Activated CD4-positive, alpha-beta T cell treated with anti-CD3 and anti-CD28 coated beads for 24 hours (primary cell): ENCODE data around the gene TBC1D2.
"Not testable (repeated sequence)": the region's sequence is repeated elsewhere in the genome, so short reads cannot be mapped to it uniquely, and the experiment has no call there.

Source experiments
- DNase-seq, 2 donors: peaks; one replicate each; pipeline ENCODE4 v3.0.0-alpha.2; 2020; ENCODE audit warnings: low read depth in 2 of 2

The TBC1D2 gene, protein sequence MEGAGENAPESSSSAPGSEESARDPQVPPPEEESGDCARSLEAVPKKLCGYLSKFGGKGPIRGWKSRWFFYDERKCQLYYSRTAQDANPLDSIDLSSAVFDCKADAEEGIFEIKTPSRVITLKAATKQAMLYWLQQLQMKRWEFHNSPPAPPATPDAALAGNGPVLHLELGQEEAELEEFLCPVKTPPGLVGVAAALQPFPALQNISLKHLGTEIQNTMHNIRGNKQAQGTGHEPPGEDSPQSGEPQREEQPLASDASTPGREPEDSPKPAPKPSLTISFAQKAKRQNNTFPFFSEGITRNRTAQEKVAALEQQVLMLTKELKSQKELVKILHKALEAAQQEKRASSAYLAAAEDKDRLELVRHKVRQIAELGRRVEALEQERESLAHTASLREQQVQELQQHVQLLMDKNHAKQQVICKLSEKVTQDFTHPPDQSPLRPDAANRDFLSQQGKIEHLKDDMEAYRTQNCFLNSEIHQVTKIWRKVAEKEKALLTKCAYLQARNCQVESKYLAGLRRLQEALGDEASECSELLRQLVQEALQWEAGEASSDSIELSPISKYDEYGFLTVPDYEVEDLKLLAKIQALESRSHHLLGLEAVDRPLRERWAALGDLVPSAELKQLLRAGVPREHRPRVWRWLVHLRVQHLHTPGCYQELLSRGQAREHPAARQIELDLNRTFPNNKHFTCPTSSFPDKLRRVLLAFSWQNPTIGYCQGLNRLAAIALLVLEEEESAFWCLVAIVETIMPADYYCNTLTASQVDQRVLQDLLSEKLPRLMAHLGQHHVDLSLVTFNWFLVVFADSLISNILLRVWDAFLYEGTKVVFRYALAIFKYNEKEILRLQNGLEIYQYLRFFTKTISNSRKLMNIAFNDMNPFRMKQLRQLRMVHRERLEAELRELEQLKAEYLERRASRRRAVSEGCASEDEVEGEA

DNA sequence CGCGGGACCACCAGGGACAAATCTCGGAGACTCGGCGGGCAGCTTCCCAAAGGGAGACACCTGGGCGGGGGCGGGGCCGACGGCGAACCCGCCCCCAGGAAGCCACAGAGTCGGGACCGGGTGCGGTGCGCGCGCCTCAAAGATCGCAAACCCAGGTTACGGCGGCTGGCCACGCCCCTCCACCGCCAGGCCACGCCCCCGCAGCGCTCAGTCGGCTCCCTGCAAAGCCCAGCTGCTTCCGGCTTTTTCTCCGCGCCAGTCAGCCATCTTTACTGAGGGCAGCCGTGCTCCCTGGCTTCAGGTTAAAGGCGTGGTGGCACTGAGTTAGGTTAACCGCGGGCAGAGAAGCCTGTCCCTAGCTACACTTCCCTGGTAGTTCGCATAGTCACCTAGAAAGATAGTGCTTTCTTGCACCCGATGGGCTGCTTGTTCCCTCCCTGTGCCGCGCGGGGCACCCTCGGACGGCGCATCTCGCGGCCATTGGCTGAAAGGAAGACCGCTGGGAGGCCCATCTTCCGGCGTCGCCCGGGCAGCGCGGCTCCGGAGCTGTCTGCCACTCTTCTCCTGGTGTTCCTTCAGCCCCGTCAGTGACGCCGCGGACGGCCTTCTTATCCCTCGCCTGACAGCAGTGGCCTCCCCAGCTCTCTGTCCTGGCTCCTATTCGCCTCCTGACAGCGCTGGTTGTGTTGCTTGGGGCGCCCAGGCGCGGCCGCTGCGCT, at the start of gene TBC1D2:
Gene TBC1D2, minus strand, starts transcription at position 72 of the 719 bp plus-strand sequence. CDS start 108 bp downstream, outside the sequence.
- DNase-seq, result peak; percentile 95 to 98

DNA sequence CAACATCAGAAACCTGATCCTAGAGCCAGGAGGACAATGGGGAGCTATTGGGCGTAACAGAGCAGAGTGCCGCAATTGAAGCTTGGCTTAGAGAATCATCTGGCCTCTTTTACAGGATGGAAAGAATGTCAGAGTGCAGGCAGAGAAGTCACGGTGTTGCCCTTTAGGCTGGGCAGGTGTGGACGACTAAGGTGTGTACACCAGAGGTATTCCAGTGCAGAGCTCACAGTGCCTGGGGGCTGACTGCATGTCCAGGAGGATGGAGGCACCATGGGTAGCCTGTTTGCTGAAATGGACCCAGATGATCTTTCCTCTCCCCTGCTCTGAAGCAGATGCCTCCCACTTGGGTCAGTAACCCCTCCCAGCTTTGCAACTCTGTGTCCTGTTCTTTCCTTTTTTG, 48.9 kb upstream of the TBC1D2 start:
- DNase-seq, result no peak

DNA sequence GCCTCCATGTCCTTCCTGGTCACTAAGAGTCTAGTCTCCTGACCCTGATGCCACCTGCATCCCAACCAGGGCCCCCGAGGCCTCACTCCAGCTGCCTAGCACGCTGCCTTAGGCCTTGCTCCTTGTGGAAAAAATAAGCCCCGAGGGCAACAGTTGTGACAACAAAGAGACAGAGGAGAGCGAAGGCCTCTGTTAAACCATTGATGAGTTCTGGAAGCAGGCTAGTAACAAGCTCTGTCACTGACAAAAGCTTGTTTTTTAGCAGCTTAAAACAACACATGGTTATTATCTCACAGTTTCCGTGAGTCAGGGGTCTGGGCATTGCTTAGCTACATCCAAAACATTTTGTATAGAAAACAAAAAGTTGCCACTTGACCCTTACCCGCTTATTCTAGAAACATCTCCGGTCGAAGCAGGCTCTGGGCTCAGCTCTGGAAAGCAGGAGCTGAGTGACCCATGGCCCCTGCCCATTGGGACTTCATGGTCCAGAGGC, 48.2 kb upstream of the TBC1D2 start:
- no peak for DNase-seq

DNA sequence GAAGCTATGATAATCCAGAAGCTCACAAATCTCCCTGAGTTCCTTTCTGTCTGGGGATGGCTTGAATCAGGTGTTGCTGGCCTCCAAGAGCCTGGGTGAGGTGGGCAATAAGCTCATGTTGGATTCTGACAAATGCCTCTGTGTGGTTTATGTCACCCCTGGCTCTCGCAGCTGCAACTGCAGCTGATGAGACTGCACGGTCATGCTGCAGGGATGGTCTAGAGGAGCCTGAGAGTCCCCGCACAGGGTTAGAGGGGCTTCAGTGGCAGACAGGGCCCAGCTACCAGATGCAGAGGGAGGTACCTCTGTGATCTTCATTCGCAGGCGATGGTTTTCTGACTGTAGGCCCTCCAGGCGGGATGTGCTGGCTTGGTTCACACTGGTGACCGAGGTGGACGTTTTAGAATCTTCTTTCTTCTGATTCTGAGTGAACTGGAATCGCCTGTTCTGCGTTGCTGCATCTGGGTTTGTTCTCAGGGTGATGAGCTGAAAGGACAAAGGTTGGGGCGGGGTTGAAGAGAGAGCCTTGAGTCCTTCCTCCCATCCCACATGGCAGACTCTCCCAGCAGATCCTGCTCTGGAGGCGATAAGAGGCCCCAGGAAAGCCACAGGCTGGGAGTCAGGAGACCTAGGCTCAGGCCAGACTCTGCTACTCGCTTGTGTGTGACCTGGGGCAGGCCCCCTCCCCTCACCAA, 47.6 kb upstream of the TBC1D2 start:
- DNase-seq, result no peak

DNA sequence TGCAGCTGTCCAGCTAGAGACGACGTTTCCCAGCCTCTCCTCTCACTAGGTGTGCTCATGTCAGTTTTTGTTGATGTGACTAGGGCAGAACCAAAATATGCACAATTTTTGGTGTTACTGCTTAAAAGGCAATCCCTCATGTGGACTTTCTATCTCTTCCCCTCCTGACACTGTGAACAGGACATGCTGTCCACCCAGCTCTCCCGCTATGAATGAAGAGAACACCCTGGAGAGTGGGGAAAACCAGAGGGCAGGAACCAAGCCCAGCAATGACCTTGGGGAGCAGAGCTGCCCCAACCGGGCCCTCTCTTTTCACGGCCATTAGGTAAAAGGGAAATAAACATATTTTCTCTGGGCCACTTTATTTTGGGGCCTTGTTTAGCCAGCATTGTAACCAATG, 46.7 kb upstream of the TBC1D2 start:
- DNase-seq, result no peak

DNA sequence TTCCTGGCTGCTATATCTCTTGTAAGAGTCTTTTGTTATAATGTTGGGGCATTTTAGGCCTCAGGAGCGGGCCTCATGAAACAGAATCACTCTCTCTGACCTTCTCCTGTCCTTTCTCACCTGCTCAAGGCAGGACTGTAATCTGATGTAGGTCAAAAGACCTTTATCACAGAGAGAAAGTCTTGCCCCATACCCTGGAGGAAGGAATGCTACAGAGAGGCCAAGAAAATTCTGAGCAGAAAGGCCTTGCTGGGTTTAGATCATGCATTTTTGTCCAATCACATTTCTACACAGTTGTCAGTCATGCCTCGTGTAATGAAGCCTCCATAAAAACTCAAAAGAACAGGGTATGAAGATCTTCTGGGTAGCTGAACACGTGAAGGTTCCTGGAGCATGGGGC, 45.2 kb upstream of the TBC1D2 start:
- DNase-seq, result no peak

DNA sequence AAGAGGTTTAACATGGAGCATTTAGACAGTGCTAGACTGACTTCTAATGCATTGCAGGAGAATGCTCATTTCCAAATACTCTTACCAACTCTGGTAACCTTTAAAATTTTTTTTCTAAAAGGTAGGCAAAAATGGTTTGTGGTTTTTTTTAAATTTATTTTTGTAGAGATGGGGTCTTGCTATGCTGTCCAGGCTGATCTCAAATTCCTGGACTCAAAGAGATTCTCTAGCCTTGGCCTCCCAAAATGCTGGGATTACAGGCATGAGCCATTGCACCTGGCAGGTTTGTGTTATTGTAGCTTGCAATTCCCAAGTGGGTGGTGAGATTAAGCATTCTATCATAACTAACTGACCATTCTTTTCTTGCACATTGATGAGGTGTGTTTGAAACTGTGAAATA, 43.0 kb upstream of the TBC1D2 start:
- DNase-seq, result no peak

DNA sequence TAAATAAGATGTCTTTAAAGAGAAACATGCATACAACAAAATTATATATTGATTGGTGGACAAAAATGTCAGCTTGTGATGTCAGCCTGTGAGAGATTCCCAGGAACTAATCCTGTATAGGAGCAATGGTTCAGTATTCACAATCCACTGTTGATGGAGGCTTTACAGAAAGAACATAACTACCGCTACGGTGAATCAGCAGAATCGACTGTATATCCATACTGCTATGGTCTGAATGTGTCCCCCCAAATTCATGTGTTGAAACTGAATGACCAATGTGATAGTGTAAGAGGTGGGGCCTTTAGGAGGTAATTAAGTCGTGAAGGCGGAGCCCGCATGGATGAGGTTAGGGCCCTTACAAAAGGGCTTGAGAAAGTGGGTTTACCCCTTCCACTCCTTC, 40.4 kb upstream of the TBC1D2 start:
- DNase-seq, result no peak

DNA sequence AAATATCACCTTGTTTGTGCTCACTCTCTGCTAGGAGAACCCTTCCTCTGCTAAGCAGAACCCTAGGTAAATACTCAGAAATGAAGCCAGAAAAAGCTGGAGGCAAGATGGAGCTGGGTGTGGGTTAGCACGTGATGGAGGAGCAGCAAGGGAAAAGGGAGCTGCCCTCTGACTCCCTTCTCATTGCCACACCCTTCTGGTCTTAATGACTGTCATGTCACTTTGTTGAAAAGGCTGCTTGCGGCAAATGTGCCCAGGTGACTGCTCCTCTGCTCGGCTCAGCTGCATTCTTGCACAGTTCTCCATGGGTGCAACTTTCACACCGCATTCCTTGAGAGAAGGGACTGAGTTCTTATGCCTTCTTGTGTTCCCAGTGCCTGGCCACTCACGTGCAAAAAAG, 36.4 kb upstream of the TBC1D2 start:
- DNase-seq, result no peak

DNA sequence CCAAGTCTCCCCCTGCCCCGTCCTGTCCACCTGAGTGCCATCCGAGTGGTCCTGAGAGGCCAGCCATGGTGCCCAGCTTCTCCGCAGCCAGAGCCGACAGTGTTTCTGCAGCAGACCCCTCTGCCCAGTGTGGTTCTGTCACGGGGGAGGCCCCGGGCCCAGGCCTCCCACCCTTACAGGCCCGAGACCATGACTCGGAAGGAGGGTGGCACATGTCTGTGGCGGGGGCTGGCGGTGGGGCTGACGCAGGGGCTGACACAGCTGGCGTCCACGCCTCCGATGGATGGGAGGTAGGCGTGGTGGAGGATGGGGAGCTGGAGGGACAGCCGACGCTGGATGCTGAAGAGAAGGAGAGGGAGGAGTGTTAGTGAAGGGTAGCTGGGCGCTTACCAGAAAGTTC, 35.0 kb upstream of the TBC1D2 start:
- DNase-seq, result no peak

DNA sequence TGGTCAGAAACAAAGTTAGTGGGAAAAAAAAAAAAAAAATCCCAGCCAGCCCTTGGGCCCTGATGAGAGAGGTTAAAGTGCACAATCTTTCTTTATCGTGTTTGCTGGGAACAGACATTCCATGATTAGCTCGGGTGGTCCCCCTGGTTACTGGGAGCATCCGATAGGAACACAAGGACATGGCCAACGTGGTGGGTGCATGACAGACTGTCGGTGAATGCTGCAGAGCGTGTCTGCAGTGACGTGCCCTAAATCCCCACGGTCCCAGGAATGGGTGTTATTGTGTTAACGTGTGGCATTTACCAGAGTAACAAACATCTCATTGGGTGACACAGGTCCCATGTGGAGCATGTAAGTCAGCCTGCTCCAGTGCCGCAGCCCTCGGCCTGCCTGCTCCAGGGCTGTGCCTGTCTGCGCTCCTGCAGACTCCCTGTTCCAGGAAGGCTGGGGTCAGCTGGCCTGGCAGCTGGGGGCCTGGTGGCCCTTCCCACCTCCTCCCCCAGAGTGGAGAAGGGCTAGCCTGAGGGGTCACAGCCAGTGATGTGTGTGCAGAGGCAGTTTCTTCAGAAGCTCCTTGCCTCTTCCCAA, 34.3 kb upstream of the TBC1D2 start:
- DNase-seq, result no peak

DNA sequence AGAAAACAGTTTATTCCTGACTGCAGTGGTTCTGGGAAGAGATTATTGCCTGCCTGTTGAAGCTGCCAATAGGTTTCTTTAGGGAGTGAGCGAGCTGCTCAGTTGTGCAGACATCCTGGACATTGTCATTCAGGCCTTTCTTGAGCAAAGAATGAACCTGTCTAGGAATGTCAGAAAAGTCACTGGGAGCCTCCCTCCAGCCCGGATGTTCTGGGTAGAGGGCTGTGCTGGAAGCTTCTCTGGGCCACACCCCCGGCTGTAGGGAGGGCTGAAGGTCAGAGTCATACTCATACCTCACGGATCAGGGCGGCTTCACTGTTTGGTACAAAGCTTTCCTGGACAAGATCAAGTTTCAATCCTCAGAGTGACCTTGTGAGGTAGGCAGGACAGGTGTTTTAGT, 33.4 kb upstream of the TBC1D2 start:
- DNase-seq, result no peak

DNA sequence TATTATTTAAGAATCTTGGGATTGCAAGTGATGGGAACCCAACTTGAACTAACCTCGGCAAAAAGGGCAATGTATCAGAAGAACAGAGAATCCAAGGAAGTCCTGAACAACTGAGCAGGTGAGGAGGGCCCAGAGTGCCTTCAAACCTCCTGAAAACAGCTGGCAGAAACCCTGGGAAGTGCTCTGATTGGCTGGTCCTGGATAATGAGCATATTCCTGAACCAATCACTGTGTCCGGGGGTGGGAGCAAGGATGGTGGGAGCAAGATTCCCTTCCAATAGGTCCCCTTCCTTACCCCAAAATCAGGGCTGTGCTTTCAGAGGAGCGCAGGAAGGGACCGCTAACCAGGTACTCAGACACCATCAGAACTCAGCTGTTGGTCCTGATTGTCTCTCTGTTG, 31.9 kb upstream of the TBC1D2 start:
- no peak for DNase-seq

DNA sequence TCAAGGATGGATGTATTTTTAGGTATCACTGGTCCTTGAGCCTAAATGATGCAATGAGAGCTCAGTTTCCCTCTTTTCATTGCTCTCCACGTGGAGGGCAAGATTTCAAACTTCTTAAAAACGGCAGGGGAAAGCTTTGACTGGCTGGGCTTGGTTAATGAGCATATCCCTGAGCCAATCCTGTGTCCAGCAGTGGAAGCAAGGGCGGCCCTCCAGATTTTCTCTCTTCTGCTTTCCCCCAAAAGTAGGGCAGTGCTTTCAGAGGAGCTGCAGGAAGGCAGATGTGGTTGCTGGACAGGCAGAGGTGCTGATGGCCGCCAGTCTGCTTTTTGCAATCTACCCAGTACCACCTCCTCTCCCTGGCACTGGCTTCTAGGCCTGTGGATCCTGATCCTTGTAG, 30.0 kb upstream of the TBC1D2 start:
- no peak for DNase-seq

DNA sequence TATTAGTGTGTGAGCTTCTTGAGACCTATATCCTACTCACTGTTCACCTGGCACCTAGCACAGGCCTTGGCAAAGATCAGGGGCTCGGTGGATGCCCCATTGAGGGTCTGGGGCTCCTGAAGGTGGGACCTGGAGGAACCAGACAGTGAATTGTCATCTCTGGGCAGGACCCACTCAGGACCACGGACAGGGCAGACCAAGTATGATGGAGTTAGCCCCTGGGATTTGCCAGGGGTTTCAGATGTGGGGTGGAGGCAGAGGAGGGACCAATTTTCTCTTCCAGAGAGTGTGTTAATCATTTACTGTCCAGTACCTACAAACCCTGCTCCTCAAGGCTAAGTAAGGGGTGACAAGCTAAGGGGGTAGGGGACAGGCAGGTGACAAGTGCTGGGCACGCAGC, 29.3 kb upstream of the TBC1D2 start:
- DNase-seq, result no peak

DNA sequence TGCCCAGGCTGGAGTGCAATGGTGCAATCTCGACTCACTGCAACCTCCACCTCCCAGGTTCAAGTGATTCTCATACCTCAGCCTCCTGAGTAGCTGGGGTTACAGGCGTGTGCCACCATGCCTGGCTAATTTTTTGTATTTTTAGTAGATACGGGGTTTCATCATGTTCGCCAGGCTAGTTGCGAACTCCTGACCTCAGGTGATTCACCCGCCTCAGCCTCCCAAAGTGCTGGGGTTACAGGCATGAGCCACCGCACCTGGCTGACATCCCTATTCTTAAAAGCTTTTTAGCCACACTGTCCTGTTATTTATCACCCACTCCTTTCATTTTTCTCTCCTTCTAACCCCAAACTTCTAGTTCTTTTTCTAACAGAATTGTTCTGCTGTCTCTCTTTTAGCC, 27.7 kb upstream of the TBC1D2 start:
- DNase-seq, result not testable (repeated sequence)

DNA sequence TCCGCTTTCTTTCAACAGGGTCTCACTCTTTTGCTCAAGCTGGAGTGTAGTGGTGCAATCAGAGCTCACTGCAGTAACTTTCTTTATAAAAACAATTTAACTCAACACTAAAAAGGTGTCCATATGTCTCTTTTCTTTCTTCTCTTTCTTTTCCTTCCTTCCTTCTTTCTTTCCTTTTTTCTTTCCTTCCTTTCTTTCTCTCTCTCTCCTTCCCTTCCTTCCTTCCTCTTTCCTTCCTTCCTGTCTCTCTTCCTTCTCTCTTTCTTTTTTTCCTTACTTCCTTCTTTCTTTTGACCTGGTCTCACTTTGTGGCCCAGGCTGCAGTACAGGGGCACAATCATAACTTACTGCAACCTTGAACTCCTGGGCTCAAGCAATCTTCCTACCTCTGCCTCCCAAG, 25.8 kb upstream of the TBC1D2 start:
- DNase-seq, result no peak

DNA sequence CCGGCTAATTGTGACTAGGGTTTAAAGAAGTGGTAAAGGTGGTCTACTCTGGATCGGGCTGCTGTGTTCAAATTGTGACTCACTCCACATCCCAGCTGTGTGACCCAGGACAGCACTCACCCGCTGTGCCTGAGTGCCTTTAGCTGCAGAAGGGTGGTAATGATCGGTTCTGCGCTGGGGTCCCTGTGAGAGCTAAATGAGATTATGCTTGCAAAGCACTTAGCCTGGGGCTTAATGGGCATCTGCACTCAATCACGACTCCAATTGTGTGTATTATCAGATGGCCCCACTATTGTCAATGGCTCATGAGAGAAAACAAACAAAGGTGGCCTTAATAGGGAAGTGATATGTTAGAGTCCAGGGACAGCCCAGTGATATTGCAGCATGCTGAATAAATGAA, 25.1 kb upstream of the TBC1D2 start:
- no peak for DNase-seq

DNA sequence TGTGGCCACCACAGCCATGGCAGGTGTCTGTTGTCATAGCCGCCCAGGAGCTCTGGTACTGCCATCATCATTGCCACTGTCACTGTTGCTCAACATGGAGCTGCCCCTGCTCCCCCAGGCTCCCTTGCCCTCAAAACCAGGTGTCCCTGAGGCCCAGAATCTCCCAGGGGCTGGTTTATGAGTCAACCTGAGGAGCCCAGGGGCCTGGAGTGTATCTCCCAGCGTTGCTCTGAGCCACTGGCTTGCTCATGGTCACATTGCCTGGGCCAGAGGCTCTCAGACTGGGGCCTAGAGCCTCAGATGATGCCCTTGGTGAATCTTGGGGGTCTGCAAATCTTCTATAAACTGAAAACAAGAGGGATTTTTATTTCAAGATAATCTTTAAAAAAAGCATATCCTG, 24.7 kb upstream of the TBC1D2 start:
- no peak for DNase-seq

DNA sequence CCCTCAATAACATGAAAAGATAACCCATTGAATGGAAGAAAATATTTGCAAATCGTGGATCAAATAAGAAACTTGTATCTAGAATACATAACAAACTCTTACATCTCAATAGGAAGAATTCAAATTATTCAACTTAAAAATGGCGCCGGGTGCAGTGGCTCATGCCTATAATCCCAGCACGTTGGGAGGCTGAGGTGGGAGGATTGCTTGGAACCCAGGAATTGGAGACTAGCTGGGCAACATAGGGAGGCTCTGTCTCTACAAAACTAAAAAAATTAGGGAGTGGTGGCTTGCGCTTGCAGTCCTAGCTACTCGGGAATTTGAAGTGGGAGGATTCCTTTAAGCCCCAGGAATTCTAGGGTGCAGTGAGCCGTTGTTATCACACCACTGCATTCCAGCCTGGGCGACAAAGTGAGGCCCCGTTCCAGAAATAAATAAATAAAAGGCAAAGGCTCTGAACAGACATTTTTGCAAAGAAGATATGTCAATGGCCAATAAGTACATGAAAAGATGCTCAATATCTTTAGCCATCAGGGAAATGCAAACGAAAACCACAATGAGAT, 21.5 kb upstream of the TBC1D2 start:
- DNase-seq, result no peak

DNA sequence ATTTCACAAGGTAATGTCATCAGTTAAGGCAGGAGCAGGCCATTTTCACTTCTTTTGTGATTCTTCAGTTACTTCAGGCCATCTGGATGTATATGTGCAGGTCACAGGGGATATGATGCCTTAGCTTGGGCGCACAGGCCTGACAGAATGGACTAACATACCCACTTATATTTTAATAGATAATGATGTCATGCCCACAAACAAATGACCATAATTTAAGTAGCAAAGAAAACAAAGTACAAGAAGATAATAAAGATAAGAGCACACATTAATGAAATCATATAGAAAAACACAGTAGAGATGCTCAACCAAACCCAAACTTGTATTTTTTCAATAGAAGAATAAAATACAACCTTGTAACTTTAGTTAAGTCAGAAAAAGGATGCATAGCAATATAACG, 19.7 kb upstream of the TBC1D2 start:
- DNase-seq, result no peak
